GM13977 (cell line): Measurements from ENCODE around the gene THPO.
A peak's percentile ranks its signal among the peaks of the same experiment; 100 is the strongest.

Experiments used
- DNase-seq: peaks from one replicate; pipeline ENCODE4 v3.0.0; 2012; ENCODE audit warnings: low spot score
- in situ Hi-C: fragments of 300-500 bp; cut with MboI; formaldehyde crosslinking; loops from one replicate; pipeline ENCODE4 v1.12.0; 2022; ENCODE audit warnings: low sequenced_read_pairs, low pct_unique_long_range_greater_than_20kb, mixed read lengths, inconsistent platforms; ENCODE audit not compliant: unreplicated experiment
- TF ChIP-seq, protein P1 (sequence below): IDR thresholded peaks from 2 replicates; pipeline ENCODE4 v1.5.1; 2012; ENCODE audit warnings: mild to moderate bottlenecking, control low read depth; ENCODE audit not compliant: insufficient read depth; ENCODE audit errors: extremely low read depth, missing control alignments

Gene THPO

GRCh38 chr3:184337399-184337714 is 40.6 kb downstream of the THPO start, which contains the start of gene FAM131A:
TSS of gene FAM131A (plus strand) at chr3:184337600. CDS start at chr3:184337631, 31 bp downstream.
- no peak for DNase-seq
- TF ChIP-seq, protein P1, sequence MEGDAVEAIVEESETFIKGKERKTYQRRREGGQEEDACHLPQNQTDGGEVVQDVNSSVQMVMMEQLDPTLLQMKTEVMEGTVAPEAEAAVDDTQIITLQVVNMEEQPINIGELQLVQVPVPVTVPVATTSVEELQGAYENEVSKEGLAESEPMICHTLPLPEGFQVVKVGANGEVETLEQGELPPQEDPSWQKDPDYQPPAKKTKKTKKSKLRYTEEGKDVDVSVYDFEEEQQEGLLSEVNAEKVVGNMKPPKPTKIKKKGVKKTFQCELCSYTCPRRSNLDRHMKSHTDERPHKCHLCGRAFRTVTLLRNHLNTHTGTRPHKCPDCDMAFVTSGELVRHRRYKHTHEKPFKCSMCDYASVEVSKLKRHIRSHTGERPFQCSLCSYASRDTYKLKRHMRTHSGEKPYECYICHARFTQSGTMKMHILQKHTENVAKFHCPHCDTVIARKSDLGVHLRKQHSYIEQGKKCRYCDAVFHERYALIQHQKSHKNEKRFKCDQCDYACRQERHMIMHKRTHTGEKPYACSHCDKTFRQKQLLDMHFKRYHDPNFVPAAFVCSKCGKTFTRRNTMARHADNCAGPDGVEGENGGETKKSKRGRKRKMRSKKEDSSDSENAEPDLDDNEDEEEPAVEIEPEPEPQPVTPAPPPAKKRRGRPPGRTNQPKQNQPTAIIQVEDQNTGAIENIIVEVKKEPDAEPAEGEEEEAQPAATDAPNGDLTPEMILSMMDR: no peak
- in situ Hi-C loops: no loop called here

GRCh38 chr3:184336547-184337398 is 41.2 kb downstream of the THPO start:
- in situ Hi-C loops: no loop called here
- TF ChIP-seq, protein P1: no peak
- DNase-seq: peak; percentile 71

DNA sequence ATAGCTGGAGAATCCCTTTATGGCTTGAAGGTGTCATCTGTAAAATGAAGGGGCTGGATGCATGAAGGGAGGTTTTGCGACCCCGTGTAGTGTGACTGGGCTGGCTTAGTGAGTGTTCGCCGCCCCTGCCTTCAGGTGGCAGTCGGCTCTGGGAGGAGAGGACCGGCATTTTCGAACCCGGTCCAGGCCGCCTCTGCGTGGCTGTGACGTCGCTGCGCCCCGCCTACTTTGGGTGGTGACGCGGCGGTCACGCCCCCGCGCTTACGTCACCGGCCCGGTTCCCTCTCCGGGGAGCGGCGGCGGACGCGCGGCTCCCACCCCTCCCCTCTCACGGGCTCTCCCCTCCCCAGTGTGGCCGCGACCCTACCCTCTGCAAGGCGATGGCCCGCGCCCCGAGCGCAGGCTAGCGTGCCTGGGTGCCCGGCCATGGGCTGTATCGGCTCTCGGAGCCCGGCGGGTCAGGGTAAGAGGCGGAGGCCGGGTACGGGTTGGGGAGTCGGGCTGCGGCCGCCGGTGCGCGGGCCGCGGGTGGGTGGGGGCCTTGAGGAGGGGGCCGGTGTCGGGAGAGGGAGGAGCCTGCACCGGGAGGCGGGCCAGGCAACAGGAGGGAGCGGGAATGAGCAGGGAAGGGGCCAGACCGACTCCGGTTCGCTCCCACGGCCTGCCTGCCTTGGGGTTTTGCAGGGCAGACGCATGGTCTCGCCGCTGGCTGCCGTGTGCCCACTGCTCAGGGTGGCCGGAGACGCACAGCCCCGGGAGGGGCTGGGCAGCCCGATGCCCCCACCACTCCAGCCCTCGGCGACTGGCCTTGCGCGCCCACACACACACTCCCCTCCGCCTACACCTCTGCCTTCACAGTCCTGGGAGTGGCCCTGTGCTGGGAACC is 42.1 kb downstream of the THPO start:
- peak; percentile 95 for DNase-seq
- TF ChIP-seq, protein P1: no peak
- in situ Hi-C loops: no loop called here

GRCh38 chr3:184335291-184335660 is 42.7 kb downstream of the THPO start:
- in situ Hi-C loops: no loop called here
- DNase-seq: no peak
- TF ChIP-seq, protein P1: no peak

DNA sequence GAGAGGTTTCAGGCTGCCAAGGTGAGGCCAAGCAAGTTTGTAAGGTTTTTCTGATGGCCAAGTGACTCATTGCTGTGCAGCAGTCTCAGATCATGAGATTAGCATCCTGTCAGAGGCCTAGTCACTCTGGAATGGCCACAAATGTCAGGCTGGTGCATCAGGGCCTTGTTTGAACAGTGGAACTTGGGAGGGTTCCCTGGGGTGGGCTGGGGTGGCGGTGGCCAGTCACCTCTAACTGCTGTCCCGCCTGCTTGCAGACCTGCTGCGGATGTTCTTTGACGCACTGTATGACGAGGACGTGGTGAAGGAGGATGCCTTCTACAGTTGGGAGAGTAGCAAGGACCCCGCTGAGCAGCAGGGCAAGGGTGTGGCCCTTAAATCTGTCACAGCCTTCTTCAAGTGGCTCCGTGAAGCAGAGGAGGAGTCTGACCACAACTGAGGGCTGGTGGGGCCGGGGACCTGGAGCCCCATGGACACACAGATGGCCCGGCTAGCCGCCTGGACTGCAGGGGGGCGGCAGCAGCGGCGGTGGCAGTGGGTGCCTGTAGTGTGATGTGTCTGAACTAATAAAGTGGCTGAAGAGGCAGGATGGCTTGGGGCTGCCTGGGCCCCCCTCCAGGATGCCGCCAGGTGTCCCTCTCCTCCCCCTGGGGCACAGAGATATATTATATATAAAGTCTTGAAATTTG is 43.4 kb downstream of the THPO start:
- TF ChIP-seq, protein P1: no peak
- in situ Hi-C loops: no loop called here
- no peak for DNase-seq

GRCh38 chr3:184333700-184334099 is 44.3 kb downstream of the THPO start:
- in situ Hi-C loops: no loop called here
- TF ChIP-seq, protein P1: no peak
- no peak for DNase-seq
